ENCODE data around the gene FIP1L1. TPM values are rescaled to one million over a fixed set of nuclear protein-coding genes. Genes with fewer than 3 reads are reported as not detected.

FIP1L1 gene
- total and polyA plus RNA-seq, 9 of the 15 experiments (the other 6 are each of a cell fraction or from before 2014, with no cell fraction given), result 34.6 to 137 (median 72.0) TPM

DNA sequence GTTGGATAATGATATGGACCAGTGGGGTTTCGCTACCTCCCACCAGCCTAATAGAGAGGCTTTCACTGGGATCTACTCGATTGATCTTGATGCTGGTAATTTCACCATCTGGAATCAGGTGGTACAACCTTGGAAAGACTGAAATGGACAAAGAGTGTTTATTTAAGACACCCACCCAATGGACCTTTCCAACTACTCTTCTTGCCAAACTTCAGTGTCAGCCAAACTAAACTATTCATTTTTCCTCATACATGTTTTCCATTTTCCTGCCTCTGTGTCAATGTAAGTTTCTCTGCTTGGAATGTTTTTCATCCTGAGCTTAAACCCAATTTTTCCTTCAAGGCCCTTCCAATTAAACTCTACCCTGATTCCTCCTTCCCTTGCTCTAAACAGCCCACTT lies 121.3 kb downstream of the FIP1L1 start:
- intact Hi-C loops (cut with micrococcal nuclease), result loop anchor here (10.0 kb wide), 2 partner anchors 484 to 736 kb away; no protein-coding TSS in a partner anchor
- no peaks in the 10 kb centered on the region for H3K27me3 ChIP-seq (ENCODE audit: control insufficient read depth in 2 of 2, insufficient read depth in 2 of 2, low read length in 2 of 2)
- H3K9me1 ChIP-seq (ENCODE audit: control insufficient read depth, insufficient read depth, low read length), result no peaks in the 10 kb centered on the region
- ATAC-seq (no peak), DNase-seq (ENCODE audit: extremely low read depth in 1 of 4, low spot score in 3 of 4) (no peak), FAIRE-seq (no peak)
- no TSS peak for BruUV-seq (replicated peaks)
- H3K27ac ChIP-seq (ENCODE audit: extremely low read depth, low read depth, low read length), result no peak overlapping the region
- no peak overlapping the region for H2AFZ ChIP-seq (ENCODE audit: low read depth, low read length)
- no peaks in the 10 kb centered on the region for H3K79me2 ChIP-seq (ENCODE audit: control insufficient read depth, insufficient read depth, low read length)
- H4K20me1 ChIP-seq (replicated peaks; ENCODE audit: control insufficient read depth, insufficient read depth, low read length), result no peaks in the 10 kb centered on the region
- H3K36me3 ChIP-seq (ENCODE audit: control insufficient read depth, insufficient read depth, low read length), result no peaks in the 10 kb centered on the region
- no peak overlapping the region for H3K9ac ChIP-seq (ENCODE audit: insufficient read depth in 1 of 2, low read depth in 2 of 2, low read length in 2 of 2)
- H3K4me3 ChIP-seq, result no peak overlapping the region
- WGBS (ENCODE audit: insufficient coverage, low coverage, missing lambda C conversion rate), result 9% methylated on average over 2 of the region's 2 CpGs
- ChIA-PET POLR2A (interaction anchor here (1.0 kb wide), 1 partner anchor 9 kb away, joined by 3 read pairs; no protein-coding TSS in a partner anchor), CTCF (ENCODE audit: low intra/inter-chr PET ratio) (no interaction called here)
- in situ Hi-C loops (cut with MboI), result loop anchor here (25.0 kb wide), 1 partner anchor 739 kb away; the partner anchor contains the start of gene PDGFRA
- H3K4me2 ChIP-seq (ENCODE audit: insufficient read depth, low read length), result no peak overlapping the region
- no peaks in the 10 kb centered on the region for H3K9me3 ChIP-seq (replicated peaks; ENCODE audit: control insufficient read depth, insufficient read depth, low read depth, low read length)
- H3K4me1 ChIP-seq (replicated peaks in 1 of 2; ENCODE audit: control insufficient read depth in 2 of 2, insufficient read depth in 2 of 2, low read length in 2 of 2), result no peaks in the 10 kb centered on the region
- no peak for TF ChIP-seq SREBF1 (IDR thresholded peaks at IDR 0.05; ENCODE audit: borderline replicate concordance, low read depth, low read length)
- TF ChIP-seq KDM5B (IDR thresholded peaks at IDR 0.05; ENCODE audit: insufficient replicate concordance, low read depth, low read length), result no peak
- no peak for TF ChIP-seq POLR3G (IDR thresholded peaks at IDR 0.05; ENCODE audit: extremely low read depth, insufficient read length, insufficient replicate concordance)
- TF ChIP-seq, protein P1, sequence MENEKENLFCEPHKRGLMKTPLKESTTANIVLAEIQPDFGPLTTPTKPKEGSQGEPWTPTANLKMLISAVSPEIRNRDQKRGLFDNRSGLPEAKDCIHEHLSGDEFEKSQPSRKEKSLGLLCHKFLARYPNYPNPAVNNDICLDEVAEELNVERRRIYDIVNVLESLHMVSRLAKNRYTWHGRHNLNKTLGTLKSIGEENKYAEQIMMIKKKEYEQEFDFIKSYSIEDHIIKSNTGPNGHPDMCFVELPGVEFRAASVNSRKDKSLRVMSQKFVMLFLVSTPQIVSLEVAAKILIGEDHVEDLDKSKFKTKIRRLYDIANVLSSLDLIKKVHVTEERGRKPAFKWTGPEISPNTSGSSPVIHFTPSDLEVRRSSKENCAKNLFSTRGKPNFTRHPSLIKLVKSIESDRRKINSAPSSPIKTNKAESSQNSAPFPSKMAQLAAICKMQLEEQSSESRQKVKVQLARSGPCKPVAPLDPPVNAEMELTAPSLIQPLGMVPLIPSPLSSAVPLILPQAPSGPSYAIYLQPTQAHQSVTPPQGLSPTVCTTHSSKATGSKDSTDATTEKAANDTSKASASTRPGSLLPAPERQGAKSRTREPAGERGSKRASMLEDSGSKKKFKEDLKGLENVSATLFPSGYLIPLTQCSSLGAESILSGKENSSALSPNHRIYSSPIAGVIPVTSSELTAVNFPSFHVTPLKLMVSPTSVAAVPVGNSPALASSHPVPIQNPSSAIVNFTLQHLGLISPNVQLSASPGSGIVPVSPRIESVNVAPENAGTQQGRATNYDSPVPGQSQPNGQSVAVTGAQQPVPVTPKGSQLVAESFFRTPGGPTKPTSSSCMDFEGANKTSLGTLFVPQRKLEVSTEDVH (IDR thresholded peaks at IDR 0.05; ENCODE audit: low read depth, partially characterized antibody), result no peak
- no peak for TF ChIP-seq FOXM1 (IDR thresholded peaks at IDR 0.05; ENCODE audit: low read depth)
- no peak for TF ChIP-seq FOXM1 (CRISPR knock-in tag; IDR thresholded peaks at IDR 0.05; ENCODE audit: low read depth)
- TF ChIP-seq, protein P2, sequence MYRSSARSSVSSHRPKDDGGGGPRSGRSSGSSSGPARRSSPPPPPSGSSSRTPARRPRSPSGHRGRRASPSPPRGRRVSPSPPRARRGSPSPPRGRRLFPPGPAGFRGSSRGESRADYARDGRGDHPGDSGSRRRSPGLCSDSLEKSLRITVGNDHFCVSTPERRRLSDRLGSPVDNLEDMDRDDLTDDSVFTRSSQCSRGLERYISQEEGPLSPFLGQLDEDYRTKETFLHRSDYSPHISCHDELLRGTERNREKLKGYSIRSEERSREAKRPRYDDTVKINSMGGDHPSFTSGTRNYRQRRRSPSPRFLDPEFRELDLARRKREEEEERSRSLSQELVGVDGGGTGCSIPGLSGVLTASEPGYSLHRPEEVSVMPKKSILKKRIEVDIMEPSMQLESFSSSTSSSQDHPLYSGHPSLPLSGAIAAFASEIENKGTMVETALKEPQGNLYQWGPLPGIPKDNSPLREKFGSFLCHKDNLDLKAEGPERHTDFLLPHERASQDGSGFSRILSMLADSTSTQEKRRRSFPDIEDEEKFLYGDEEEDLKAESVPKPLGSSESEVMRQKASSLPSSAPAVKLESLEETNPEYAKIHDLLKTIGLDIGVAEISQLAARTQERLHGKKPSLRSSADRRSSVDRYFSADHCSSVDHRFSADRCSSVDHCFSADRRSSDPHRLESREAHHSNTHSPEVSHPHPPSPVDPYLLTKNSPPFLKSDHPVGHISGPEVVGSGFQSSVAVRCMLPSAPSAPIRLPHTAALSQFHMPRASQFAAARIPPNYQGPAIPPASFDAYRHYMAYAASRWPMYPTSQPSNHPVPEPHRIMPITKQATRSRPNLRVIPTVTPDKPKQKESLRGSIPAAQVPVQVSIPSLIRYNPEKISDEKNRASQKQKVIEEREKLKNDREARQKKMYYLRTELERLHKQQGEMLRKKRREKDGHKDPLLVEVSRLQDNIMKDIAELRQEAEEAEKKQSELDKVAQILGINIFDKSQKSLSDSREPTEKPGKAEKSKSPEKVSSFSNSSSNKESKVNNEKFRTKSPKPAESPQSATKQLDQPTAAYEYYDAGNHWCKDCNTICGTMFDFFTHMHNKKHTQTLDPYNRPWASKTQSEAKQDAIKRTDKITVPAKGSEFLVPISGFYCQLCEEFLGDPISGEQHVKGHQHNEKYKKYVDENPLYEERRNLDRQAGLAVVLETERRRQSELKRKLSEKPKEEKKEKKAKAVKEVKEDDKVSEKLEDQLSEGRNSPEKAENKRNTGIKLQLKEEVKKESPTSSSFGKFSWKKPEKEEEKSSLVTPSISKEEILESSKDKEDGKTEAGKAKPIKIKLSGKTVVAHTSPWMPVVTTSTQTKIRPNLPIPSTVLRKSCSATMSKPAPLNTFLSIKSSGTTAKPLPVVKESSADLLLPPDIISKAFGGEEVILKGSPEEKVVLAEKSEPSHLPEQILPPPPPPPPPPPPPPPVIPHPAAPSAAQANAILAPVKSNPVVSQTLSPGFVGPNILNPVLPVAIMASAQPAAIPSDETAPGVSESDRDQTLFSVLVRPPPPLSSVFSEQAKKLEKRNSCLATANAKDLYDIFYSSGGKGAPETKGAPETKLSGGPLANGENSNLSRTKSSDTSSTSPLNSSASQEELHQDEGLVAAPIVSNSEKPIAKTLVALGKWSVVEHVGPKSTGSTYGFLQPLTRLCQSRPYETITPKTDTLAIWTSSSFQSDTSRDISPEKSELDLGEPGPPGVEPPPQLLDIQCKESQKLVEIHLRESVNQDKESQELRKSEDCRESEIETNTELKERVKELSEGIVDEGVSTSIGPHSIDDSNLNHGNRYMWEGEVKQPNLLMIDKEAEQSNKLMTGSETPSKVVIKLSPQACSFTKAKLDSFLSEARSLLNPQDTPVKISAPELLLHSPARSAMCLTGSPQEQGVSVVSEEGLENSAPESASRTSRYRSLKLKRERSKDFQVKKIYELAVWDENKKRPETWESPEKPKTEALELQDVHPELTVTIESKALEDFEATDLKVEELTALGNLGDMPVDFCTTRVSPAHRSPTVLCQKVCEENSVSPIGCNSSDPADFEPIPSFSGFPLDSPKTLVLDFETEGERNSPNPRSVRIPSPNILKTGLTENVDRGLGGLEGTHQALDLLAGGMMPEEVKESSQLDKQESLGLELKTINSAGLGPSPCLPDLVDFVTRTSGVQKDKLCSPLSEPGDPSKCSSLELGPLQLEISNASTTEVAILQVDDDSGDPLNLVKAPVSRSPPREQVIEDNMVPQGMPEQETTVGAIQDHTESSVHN (IDR thresholded peaks at IDR 0.05; ENCODE audit: borderline replicate concordance in 1 of 2, low read depth in 1 of 2), result no peak
- no peak for TF ChIP-seq PHF21A (IDR thresholded peaks at IDR 0.05; ENCODE audit: borderline replicate concordance, low read depth)
- TF ChIP-seq, protein P3, sequence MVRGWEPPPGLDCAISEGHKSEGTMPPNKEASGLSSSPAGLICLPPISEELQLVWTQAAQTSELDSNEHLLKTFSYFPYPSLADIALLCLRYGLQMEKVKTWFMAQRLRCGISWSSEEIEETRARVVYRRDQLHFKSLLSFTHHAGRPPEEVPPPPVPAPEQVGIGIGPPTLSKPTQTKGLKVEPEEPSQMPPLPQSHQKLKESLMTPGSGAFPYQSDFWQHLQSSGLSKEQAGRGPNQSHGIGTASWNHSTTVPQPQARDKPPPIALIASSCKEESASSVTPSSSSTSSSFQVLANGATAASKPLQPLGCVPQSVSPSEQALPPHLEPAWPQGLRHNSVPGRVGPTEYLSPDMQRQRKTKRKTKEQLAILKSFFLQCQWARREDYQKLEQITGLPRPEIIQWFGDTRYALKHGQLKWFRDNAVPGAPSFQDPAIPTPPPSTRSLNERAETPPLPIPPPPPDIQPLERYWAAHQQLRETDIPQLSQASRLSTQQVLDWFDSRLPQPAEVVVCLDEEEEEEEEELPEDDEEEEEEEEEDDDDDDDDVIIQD (CRISPR knock-in tag; IDR thresholded peaks at IDR 0.05), result no peak
- no peak for TF ChIP-seq PHB (CRISPR knock-in tag; IDR thresholded peaks at IDR 0.05)

Measured in K562 (cell line).